Hepatocyte (in vitro differentiated cells): ENCODE measurements around the gene PTPRR.

Experiments
- CTCF ChIP-seq: fragments of 200-600 bp; sonication (generic); IDR thresholded peaks from 2 replicates; pipeline ENCODE4 v1.5.1; 2016; ENCODE audit warnings: antibody characterized with exemption, mild to moderate bottlenecking; ENCODE audit not compliant: poor library complexity
- EZH2 ChIP-seq: fragments of 200-600 bp; sonication (generic); IDR thresholded peaks from 2 replicates; pipeline ENCODE4 v1.6.1; 2016; ENCODE audit warnings: antibody characterized with exemption, mild to moderate bottlenecking, borderline replicate concordance
- EZH2phosphoT487 ChIP-seq: fragments of 200-600 bp; sonication (generic); IDR thresholded peaks from one replicate; pipeline ENCODE4 v1.6.1; 2018; ENCODE audit warnings: antibody characterized with exemption, mild to moderate bottlenecking, low read depth, moderate library complexity; ENCODE audit not compliant: unreplicated experiment, severe bottlenecking

GRCh38 chr12:70847871-70848270 is 72.7 kb downstream of the PTPRR start:
- TF ChIP-seq CTCF (no peak), EZH2phosphoT487 (no peak), EZH2 (no peak)
